ENCODE data around the gene NAV1. TPM values are rescaled to one million over a fixed set of nuclear protein-coding genes. Genes with fewer than 3 reads are reported as not detected.
A peak's percentile ranks its signal among the peaks of the same experiment; 100 is the strongest.

The NAV1 gene
- total and polyA plus RNA-seq, 2 experiments from 2014 or later: 22.7 to 37.4 TPM

DNA sequence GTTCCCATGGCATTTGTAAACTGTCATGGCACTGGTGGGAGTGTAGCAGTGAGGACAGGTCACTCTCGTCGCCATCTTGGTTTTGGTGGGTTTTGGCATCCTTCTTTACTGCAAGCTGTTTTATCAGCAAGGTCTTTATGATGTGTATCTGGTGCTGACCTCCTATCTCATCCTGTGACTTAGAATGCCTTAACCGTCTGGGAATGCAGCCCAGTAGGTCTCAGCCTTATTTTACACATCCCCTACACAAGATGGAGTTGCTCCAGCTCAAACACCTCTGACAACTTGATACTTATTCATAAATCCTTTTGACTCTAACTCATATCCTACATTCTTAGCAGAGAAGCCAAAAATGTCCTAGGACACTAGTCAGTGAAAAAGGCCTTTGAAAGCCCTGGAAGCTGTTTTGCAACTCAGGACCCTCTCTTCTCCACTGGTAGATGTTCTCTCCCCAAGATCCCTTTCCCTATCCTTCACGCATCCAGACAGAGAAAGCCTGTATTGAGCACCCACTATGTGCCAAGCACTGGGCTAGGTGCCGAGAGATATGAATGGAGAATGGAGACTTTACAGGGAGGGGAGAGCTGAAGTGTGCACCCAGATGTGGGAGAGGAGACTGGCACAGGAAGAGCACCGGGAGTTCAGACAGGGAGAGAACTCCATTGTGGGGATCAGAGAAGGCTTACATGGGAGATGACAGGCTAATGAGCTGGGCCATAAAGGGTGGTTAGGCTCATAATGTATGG is 25.3 kb upstream of the NAV1 start:
- H3K27ac ChIP-seq (ENCODE audit: low read depth): no peak overlapping the region

More for the DNA sequence above, 25.3 kb upstream of the NAV1 start:
- no peak for DNase-seq (ENCODE audit: low spot score)
- Histone ChIP-seq H3K4me2 (no peak overlapping the region), H3K4me1 (ENCODE audit: insufficient read depth) (peaks cover 6% of the 10 kb centered on the region), H3F3A (replicated peaks; ENCODE audit: low read depth) (no peaks in the 10 kb centered on the region), H3K27me3 (ENCODE audit: insufficient read depth) (peaks cover 6% of the 10 kb centered on the region; the same call in 1 of the 2 replicates), H3K9me2 (ENCODE audit: insufficient read depth) (peaks cover 12% of the 10 kb centered on the region), H2AFZ (peak overlapping the region; percentile 59; the same call in 1 of the 2 replicates), H3K36me3 (ENCODE audit: insufficient read depth) (no peaks in the 10 kb centered on the region), H4K20me1 (replicated peaks; ENCODE audit: insufficient read depth) (no peaks in the 10 kb centered on the region), H3K79me2 (replicated peaks; ENCODE audit: insufficient read depth) (no peaks in the 10 kb centered on the region), H3K4me3 (no peak overlapping the region)
- ATAC-seq: no peak
- TF ChIP-seq JUNB (IDR thresholded peaks at IDR 0.05; ENCODE audit: unreplicated experiment) (no peak), ZNF114 (CRISPR knock-in tag; IDR thresholded peaks at IDR 0.05) (no peak)
- TF ChIP-seq, protein P1, sequence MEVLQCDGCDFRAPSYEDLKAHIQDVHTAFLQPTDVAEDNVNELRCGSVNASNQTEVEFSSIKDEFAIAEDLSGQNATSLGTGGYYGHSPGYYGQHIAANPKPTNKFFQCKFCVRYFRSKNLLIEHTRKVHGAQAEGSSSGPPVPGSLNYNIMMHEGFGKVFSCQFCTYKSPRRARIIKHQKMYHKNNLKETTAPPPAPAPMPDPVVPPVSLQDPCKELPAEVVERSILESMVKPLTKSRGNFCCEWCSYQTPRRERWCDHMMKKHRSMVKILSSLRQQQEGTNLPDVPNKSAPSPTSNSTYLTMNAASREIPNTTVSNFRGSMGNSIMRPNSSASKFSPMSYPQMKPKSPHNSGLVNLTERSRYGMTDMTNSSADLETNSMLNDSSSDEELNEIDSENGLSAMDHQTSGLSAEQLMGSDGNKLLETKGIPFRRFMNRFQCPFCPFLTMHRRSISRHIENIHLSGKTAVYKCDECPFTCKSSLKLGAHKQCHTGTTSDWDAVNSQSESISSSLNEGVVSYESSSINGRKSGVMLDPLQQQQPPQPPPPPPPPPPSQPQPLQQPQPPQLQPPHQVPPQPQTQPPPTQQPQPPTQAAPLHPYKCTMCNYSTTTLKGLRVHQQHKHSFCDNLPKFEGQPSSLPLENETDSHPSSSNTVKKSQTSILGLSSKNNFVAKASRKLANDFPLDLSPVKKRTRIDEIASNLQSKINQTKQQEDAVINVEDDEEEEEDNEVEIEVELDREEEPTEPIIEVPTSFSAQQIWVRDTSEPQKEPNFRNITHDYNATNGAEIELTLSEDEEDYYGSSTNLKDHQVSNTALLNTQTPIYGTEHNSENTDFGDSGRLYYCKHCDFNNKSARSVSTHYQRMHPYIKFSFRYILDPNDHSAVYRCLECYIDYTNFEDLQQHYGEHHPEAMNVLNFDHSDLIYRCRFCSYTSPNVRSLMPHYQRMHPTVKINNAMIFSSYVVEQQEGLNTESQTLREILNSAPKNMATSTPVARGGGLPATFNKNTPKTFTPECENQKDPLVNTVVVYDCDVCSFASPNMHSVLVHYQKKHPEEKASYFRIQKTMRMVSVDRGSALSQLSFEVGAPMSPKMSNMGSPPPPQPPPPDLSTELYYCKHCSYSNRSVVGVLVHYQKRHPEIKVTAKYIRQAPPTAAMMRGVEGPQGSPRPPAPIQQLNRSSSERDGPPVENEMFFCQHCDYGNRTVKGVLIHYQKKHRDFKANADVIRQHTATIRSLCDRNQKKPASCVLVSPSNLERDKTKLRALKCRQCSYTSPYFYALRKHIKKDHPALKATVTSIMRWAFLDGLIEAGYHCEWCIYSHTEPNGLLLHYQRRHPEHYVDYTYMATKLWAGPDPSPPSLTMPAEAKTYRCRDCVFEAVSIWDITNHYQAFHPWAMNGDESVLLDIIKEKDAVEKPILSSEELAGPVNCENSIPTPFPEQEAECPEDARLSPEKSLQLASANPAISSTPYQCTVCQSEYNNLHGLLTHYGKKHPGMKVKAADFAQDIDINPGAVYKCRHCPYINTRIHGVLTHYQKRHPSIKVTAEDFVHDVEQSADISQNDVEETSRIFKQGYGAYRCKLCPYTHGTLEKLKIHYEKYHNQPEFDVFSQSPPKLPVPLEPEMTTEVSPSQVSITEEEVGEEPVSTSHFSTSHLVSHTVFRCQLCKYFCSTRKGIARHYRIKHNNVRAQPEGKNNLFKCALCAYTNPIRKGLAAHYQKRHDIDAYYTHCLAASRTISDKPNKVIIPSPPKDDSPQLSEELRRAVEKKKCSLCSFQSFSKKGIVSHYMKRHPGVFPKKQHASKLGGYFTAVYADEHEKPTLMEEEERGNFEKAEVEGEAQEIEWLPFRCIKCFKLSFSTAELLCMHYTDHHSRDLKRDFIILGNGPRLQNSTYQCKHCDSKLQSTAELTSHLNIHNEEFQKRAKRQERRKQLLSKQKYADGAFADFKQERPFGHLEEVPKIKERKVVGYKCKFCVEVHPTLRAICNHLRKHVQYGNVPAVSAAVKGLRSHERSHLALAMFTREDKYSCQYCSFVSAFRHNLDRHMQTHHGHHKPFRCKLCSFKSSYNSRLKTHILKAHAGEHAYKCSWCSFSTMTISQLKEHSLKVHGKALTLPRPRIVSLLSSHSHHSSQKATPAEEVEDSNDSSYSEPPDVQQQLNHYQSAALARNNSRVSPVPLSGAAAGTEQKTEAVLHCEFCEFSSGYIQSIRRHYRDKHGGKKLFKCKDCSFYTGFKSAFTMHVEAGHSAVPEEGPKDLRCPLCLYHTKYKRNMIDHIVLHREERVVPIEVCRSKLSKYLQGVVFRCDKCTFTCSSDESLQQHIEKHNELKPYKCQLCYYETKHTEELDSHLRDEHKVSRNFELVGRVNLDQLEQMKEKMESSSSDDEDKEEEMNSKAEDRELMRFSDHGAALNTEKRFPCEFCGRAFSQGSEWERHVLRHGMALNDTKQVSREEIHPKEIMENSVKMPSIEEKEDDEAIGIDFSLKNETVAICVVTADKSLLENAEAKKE (CRISPR knock-in tag; IDR thresholded peaks at IDR 0.05): no peak
- Mint-ChIP-seq H3K27me3 (ENCODE audit: insufficient read depth, low read depth, poor library complexity) (peaks cover 11% of the 10 kb centered on the region), H3K9me3 (no peaks in the 10 kb centered on the region), H3K4me3 (no peak overlapping the region), H3K4me1 (peaks cover 22% of the 10 kb centered on the region), H3K27ac (no peak overlapping the region), H3K36me3 (ENCODE audit: low read depth) (no peaks in the 10 kb centered on the region)
